HG02759 (cell line): Measurements from ENCODE around the gene SCAMP4.

ENCODE experiments used
- ATAC-seq: cut with Tn5 transposase; IDR thresholded peaks from one replicate; pipeline ENCODE4 v1.9.1; 2021; ENCODE audit warnings: mild to moderate bottlenecking, moderate library complexity; ENCODE audit not compliant: unreplicated experiment

The SCAMP4 gene

GRCh38 chr19:1905110-1905862 is at the start of gene SCAMP4, which contains the start of gene ADAT3:
Gene SCAMP4 (plus strand): TSS chr19:1905399. CDS start chr19:1915020, 9,621 bp downstream.
Gene ADAT3 (plus strand): TSS chr19:1905399. CDS start chr19:1912048, 6,649 bp downstream.
- ATAC-seq, result peak; percentile 91

- no peak for ATAC-seq
Observed at GRCh38 chr19:1855828-1856255, 49.4 kb upstream of the SCAMP4 start.

GRCh38 chr19:1856345-1856697 is 48.9 kb upstream of the SCAMP4 start:
- peak; percentile 3 for ATAC-seq

- ATAC-seq, result peak; percentile 34
Observed at GRCh38 chr19:1856698-1857603, 48.2 kb upstream of the SCAMP4 start.

- no peak for ATAC-seq
Observed at GRCh38 chr19:1857648-1858326, 47.4 kb upstream of the SCAMP4 start.

GRCh38 chr19:1858412-1859081 is 46.7 kb upstream of the SCAMP4 start:
- ATAC-seq, result no peak

GRCh38 chr19:1859331-1859781 is 45.8 kb upstream of the SCAMP4 start:
- no peak for ATAC-seq

GRCh38 chr19:1860042-1860775 is 45.0 kb upstream of the SCAMP4 start:
- no peak for ATAC-seq

- no peak for ATAC-seq
Observed at GRCh38 chr19:1860821-1861598, 44.2 kb upstream of the SCAMP4 start.

GRCh38 chr19:1861599-1862031 is 43.6 kb upstream of the SCAMP4 start:
- no peak for ATAC-seq

- ATAC-seq, result no peak
Observed at GRCh38 chr19:1862068-1862423, 43.2 kb upstream of the SCAMP4 start.

- ATAC-seq, result peak; percentile 1
Observed at GRCh38 chr19:1862424-1863327, 42.5 kb upstream of the SCAMP4 start.

GRCh38 chr19:1863328-1863637 is 41.9 kb upstream of the SCAMP4 start, which contains the start of gene KLF16:
Gene KLF16 (minus strand): TSS chr19:1863579. CDS start chr19:1863497, 82 bp downstream.
- ATAC-seq, result peak; percentile 1

- peak; percentile 68 for ATAC-seq
Observed at GRCh38 chr19:1863638-1864479, 41.3 kb upstream of the SCAMP4 start.

- peak; percentile 34 for ATAC-seq
Observed at GRCh38 chr19:1864480-1865171, 40.6 kb upstream of the SCAMP4 start.

GRCh38 chr19:1865172-1866010 is 39.8 kb upstream of the SCAMP4 start:
- ATAC-seq, result no peak
